ENCODE data around the gene TUNAR.
A peak's percentile ranks its signal among the peaks of the same experiment; 100 is the strongest.

Gene TUNAR

DNA sequence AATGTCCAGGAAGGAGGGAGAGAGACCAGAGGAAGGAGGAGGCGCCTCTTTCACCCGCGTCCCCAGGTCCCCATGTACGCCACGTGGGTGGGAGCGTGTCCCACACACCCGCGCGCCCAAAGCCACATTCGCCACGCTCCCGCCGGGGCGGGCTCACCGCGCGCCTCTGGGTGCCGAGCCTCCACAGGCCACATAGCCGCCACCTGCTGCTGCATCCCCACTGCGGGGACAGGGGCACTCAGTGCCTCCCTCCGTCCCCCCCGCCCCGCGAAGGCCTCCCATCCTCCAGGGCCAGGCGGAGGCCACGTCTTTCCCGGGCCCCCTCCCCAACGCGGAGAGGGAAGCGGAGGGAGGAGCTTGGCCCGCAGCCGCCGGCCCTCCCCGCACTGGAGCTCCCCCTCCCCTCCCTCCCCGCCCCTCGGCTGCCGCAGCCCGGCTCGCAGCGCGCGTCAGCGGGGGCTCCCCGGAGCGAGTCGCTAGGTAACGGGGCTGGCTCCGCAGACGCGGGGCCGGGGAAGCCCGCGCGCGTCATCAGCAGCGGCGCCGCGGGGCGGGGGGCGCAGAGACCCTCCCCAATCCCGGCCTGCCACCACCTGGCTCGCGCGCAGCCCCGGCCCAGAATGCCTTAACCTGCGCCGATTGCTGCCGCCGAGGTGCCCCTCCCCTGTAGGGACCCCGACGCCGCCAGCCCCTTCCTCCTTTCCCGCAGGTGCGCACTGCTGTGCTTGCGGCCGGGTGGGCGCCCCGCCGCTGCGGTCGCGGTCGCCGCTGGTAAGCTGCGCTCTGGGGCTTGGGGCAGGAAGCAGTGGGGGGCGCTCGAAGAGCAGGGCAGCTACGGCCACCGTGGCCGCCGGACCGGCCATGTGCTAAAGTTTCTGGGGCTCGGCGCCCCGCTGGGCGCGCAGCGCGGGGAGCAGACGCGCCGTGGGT is 536 bp upstream of the TUNAR start:
- DNase-seq: no peak

DNA sequence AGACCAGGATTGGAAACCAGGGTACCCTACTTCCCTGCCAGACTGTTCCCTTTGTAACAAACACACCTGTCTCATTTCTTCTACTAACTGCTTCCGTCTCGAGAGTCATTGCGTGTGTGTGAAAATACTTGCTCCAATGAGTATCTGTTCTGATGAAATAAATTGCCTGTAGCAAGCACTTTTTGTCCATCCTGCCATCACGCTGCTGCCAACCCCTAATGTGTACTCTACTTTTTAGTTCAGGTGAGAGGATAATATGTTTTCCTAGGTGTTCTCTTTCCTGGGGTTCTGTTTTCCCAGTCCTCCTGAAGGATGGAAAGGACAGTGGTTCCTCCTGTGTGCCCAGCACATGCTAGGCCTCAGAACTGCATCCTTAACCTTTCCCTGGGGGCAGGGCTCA is 1.0 kb downstream of the TUNAR start:
- DNase-seq: no peak

DNA sequence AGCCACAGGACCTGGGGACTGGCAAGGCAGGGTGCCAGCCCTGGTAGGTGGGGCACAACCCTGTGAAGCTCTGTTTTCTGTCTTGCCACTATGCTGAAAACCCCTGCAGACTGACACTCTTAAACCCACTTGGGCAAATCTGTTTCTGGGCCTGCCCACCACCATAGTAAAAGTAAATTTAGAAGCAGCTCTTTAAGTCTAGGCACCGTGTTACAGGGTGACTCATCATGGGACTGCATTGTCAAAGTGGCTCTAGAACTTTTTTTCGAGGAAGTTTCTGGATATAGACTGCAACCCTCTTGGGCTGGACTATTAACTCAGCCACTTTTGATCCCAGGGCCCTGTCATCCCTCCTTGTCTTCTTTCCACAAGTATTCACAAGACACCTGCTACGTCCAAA is 7.7 kb downstream of the TUNAR start:
- DNase-seq: no peak

DNA sequence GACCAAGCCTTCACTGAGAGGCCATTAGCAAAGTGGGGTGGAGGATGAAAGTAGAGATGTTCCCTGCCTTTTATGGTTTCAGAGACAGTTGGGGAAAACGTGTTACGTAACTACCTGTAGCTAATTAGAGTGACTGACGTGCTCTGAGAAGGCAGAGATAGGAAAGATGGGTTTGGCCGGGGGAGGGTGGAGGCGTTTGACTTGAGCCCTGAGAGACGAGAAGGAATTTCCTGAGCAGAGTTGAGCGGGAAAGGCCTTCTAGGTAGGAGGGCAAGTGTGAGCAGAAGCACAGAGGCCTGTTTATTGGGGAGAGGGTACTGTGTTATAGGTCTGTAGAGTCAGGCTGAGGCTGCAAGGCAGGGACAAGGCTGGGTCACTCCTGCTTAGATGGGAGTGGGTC is 8.6 kb downstream of the TUNAR start:
- DNase-seq: no peak

DNA sequence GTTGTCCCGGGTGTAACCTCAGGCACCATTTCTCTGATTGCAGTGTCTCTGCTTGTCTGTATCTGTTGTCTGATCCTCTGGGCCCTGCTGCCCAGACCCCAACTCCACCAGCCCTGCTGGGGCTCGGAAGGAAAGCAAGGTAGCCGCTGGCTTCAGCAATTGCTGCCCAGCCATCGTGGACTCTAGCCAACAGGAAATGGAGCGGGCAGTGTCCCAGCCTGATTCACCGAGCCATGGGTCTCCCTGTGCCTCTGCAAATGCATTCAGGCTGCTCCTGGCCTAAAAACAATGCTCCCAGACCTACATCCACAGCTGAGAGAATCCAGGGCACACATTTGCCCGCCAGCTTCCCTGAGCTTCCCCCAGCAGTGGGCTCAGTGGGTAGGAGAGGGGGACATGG is 9.2 kb downstream of the TUNAR start:
- DNase-seq: no peak

DNA sequence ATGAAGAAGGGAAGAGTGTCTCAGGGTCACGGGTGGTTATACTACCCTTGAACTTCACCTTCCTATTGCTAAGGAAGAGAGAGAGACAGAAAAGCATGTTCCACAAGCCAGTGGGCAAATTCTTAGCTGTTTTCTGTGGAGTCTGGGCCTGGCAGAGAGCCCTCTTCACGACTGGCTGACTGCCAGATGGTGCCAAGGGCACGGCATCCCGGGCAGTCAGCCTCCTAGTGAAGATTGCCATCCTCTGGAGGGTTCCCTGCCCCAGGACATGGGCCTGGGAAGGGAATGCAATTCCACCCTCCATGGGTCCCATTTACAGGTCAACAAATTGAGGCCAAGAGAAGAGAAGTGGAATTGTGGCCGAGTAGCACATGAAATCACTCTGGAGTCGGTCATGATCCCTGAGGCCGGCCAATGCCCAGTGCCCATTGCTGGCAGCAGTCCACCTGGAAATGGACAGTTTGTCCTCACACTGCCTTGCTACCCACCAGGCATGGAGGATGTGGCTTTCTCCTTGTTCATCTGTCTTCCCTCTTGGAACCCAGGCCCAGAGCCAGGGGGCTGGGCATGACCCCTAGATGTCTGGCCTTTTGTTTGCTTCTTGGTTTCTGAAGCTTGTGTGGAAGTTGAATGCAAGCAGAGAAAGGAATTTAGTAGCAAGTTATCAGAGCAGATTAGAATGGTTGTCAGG is 9.9 kb downstream of the TUNAR start:
- DNase-seq: no peak

DNA sequence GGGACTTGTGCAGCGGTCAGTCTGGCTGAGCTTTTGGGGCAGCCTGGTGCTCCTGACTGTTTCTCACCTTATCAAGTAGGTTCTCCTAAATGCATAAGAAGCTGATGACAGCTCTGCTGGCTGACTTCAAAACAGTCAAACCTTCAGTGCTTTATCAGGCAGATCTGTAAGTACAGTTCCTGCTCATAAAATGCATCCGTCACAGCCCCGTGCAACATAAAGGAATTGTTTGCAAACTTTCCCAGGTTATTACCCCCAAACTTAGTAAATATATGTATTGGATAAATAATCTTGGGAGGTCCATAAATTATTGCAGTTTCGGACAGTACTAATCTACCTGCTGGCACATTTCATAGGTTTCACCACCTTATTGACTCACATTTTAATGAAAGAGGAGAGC is 10.7 kb downstream of the TUNAR start:
- DNase-seq: no peak

DNA sequence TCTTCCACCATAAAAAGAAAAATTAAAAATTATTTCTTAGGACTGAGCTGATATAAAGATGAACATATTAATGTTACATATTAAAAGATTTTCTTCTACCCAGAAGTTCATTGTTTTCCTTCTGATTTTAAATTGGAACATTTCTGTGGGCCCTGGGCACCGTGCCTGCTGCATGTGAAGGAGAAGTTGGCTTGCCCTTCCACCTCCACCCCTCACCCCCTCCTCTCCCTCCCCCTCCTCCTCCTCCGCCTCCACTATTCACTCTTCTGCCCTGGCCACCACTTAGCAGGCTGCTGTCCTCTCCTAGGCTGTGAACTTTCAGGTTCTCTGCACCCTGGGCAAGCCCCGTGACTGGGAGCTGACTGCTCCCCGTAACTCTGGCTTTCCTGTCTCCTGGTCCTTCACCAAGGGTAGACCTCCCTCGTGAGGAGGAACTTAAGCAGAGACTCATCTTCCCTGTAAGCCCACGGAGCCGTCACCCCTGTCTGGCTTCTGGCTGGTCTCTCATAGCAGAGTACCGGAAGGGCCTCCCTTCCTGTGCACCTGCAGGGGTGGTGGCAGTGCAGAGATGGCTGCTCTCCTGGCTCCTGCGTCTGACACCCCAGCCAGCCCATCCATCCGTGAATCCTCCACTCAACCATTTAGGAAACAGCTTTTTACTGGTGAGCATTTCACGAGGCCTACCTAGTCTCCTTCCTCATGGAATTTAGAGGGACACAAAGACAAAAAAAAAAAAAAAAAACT is 12.8 kb downstream of the TUNAR start:
- DNase-seq: no peak

DNA sequence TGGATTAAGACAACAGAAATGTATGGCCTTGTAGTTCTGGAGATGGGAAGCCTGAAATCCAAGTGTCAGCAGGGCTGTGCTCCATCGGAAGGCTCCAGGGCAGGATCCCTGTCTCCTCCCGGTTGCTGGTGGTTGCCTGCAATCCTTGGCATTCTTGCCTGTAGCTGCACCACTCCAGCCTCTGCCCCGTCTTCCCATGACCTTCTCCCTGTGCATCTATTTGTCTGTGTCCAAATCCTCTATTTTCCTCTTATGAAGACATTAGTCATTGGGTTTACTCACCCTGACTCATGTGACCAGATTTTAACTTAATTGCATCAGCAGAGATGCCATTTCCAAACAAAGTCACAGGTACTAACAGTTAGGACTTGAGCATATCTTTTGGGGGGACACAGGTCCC is 15.1 kb downstream of the TUNAR start:
- DNase-seq: peak; percentile 84

DNA sequence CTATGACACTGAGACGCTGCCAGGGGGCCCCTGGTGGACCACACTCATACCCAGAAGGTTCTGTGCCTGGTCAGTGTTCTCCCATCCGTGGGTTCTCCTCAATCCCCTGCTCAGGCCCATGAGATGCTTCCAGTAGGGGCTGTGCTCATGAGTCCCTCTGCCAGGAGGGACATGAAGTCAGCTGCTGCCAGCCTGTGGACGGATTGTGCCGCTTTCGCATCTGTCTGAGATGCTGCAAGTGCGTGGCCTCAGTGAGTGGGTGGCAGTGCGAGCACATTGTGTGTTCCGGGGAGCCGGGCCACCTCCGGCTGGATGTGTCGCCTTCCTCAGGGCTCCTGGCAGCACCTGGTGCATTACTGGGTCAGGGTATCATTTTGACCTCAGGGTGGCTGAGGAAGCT is 15.5 kb downstream of the TUNAR start:
- DNase-seq: no peak

DNA sequence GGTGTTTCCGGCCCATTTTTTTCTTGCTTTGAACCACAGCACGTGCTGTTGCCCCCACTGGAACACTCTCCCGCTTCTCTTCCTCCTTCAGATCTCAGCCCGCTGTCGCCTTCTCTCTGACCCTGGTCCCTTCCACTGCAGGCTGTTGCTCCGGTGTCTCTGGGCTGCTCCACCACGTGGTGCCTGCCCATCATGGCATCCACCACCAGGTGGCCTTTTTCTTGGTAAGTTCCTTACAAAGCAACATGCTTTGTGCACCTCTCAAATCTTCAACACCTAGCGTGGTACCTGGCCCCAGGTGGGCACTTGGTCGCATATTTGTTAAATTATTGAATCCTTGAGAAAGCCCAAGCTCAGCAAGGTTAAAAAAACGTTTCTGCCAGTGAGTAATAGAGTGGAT is 19.1 kb downstream of the TUNAR start:
- no peak for DNase-seq

DNA sequence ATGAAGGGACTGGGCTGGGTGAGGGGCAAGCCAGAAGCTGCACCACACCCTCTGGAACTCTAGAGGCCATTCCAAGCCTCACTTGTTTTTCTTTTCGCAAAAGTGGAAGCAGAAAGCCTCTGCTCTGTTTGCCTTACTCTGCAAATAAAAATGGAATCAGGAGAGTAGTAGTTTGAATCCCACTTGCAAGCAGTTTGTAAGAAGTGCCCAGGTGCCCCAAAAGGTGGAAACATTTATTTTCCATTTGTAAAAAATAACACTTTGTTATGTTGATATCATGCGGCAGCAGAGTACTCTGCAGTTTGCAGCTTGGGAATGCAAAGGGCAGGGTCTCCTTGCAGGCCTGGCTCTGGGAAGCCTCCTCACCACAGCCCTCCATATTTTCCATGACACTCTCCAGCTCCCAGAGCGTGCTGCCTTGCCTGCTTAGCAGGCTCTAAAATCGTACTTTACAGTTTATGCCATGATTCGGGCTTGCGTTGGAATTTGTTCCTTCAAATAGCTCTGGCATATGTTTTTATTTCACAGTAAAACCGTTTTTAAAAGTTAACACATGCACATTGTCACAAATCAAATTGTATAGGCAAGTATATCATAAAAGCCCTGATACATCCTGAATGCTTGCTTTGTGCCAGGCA is 20.0 kb downstream of the TUNAR start:
- DNase-seq: no peak

DNA sequence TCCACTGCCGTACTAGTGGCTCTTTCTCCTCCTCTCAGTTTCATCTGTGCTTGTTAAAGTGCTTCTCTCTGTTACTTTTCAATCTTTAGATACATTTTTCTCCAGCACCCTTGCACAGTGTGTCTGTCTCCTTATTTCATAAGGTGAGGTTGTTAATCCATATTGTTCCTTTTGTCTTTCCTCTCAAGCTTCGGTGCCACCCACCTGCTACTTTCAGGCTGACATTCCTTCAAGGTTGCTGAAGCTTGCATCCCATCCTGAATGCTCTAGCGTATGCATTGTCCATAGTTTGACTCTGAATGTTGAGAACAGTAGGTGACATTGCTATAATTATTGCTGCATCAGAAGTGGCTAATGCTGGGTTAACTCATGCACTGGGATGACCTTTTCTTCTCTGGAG is 20.6 kb downstream of the TUNAR start:
- no peak for DNase-seq

DNA sequence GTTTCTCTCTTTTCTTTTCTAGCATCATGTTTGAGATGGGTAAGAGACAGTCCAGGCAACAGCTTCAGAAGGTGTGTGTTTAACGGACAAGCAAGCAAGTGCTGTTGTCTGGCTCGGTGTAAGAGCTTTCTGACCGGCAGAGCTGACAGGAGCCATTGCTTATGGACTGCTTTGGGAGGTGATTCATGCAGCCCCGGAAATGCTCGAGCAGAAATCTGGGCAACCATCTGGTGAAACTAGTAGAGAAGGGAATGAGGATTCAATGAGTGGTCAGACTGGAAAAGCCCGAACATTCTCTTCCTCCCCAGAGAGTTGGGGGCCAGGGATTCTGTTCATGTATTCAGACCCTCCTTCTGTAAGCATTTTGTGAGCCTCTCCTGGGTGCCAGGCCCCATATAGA is 24.4 kb downstream of the TUNAR start:
- peak; percentile 66 for DNase-seq

DNA sequence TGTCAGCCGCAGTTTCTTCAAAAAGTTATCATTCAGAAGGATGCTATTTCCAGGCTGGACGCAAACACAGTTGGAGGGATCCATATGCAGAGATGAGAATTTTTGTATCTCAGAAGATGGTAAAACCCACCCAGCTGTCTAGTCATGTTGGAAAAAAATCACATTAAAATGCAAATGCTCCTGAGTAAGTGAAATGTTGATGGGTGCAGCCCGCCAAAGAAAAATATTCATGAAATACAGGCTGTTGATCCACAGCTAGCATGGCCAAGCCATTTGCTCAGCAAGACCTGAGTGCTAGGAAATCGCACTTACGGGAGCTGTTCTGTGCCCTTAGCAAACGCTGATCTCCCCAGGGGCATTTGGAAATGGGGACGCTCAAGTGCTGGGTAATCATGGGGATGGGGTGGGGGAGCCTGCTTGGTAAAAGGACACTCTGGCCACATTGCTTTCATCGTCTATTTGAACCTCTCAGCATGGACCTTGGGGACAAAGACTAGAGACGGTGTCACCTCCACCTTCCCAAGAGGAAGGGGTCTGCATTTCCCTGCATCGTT is 25.7 kb downstream of the TUNAR start:
- no peak for DNase-seq

DNA sequence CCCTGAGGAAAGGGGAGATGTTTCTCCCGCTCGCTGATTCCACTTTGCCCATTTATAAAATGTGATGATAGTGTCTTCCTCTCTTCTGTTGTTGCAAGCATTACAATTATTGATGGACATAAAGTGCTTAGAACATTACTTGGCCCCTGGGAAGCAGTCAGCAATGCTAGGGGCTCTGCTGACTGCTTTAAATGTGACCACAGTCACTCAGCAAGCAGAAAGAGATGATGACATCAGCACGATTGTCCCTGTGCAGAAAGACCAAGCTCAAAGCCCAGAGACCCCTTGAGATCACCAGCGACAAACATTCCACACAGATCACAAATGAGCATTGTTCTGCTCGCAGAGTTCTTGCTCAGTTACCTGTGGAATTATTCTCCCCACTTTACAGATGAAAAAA is 26.5 kb downstream of the TUNAR start:
- DNase-seq: no peak

DNA sequence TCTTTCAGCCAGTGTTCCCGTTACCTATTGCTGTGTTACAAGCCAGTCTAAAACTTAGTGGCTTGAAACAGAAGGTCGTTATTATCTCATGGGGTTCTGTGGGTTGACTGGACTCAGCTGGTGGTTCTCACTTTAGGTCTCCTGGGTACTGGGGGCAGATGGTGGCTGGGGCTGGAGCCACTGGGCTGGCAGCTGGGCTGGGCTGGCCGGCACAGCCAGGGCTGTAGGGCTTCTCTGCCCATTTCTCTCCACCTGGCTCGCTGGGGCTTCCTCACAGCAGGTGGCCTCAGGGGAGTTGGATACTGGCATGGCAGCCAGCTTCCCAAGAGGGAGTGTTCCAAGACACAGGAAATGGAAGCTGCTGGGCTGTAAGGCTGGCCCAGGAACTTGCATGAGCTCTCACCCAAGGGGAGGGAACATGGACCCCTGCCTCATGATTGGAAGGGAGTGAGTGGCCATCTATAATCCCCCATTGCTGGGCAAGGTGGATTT is 27.0 kb downstream of the TUNAR start:
- no peak for DNase-seq

DNA sequence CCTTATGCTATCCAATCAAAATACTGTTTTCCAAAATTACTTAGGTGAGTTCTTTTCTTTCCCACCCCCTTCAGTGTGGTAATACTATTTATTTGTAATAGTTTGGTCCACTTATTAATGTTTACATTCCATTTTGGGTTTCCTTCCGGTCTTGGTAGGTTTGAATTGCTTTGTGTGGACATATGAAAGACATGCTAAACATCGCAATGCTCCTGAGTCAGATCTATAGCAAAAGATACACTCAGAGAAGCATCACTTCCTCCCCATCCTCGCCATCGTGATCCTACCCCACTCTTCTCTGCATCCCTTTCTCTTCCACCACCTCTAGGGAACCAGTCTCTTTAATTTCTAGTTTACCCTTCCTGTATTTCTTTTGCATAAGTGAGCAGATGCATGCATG is 30.0 kb downstream of the TUNAR start:
- DNase-seq: no peak

DNA sequence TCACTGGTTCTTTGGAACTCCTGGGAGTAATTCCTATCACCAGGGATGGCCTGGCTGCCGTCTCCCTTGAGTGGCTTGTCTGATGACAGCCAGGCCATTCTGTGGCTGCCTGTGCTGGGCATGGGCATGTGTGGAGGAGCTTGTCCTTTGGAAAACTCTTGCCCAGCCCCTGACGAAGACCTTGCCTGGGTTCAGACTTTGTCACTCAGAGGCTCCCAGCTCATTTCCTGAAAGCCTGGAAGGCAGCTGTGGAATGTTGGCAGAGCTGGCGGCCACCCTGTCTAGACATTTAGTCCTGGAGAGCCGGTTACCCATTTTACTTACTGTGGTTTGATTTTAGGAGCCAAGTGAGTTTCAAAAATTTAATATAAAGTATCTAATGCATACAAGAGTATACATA is 34.0 kb downstream of the TUNAR start:
- no peak for DNase-seq

DNA sequence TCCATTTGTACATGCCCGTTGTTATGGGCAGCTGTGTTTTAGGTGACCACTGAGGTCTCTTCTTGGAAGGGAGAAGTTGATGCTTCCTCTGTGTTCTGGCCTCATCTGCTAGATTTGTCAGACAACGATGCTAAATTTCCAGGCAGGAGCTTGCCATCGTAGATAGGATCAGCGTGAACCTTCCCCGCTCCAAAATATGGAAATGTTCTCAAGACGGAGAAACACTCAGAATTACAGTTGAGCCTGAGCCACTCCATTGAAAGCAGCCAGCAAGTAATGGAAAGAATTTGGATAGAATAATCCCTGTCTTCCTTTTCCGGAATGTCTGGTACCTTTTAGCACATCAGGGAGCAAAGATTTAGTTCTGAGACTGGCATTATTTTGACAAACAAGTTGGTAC is 34.8 kb downstream of the TUNAR start:
- DNase-seq: no peak

DNA sequence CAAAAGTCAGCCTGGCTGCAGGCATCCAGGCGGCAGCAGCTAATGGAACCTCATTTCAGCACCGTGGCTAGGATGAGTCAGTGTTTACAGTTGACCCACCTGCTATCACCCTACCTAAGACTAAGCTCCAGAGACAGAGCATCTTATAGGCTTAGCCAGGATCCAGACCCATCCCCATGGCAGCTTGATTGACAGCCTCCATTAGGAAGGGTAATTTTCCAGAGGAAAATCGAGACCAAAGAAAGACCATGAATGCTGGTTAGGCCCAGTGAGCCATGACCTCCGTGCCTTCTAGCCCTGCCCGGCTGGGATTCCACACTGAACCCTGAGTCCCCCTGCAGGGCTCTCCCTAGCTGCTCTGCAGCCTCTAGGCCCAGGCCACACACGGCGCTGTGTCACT is 38.7 kb downstream of the TUNAR start:
- no peak for DNase-seq

DNA sequence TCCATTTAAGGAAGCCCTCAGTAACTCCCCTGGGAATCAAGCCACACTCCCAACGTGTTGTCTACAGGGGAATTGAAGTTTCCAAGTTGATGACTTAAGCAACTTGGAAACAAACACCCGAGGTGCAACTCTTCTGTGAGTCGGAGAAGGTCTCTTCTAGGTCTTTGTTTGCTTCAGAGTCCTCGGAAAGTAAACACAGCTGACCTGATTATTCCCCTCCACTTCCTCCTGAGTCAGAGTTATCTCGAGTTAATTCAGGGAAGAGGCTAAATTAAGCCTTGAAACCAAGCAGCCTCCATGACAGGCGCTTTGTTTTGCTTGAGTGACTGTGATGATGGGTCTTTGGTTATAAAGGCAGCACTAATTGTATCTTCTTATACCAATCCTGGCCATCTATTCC is 41.8 kb downstream of the TUNAR start:
- DNase-seq: no peak
